Kasumi-1 (cell line): Measurements from ENCODE around the gene GALNT4.

ENCODE experiments used
- DNase-seq, 2 experiments: peaks; one replicate each; lab custom pipeline; 2025; lab: John Stamatoyannopoulos, UW

GALNT4 gene

DNA sequence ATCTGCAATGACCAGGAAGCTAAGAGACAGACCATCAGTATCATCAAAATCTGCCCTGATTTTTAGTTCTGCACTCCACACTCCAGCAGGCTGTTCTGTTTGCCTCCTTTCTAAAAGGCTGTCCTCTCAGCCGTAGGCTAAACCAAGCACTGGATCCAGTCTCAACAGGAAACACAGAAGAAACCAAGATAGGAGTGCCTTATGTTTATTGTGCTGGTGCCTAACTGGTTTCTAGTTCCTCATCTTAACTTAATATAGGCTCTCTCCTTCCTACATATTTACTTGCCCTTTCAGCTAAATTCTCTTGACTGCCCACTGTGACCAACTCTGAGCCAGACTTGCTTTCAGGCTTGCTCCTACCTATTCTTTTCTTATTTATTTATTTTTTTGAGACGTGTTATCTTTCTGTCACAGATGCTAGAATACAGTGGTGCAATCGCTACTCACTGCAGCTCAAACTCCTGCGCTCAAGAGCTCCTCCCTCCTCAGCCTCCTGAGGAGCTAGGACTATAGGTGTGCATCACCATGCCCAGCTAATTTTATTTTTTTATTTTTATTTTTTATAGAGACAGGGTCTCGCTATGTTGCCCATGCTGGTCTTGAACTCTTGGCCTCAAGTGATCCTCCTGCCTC, 30.8 kb downstream of the GALNT4 start:
- peak; percentile 45 to 58 for DNase-seq

DNA sequence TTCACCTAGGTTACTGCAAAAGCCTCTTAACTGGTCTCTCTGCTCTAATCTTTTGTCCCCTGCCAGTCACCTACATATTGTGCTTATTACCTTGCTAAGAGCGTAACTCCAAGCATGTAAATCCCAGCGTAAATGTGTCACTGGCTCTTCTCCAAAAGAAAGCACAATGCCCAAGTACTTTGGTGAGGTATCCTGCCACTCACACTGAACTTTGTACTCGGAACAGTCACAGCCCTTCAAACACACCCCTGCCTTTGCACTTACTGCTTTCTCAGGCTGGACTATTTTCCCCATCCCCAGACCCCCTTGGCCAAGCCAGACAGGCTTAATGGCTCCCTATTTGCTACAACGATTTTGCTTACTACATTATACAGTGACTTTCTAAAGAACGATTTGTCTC, 31.7 kb downstream of the GALNT4 start:
- no peak for DNase-seq

DNA sequence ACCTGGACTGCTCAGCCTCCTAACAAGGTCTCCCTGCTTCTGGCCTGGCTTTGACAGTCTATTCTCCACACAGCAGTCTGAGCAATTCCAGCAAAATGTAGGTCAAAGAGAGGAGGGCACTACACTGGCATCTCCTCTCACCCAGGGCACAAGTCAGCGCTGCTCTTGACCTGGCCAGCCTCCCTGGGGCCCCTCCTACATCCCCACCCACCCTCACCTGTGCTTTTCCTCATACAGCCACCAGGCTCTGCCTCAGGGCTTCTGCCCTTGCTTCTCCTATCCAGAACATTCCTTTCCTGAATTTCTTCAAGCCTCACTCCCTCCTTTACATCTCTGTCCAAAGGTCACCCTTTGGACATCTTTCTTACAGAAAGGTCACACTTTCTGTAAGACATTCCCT, 33.7 kb downstream of the GALNT4 start:
- no peak for DNase-seq

DNA sequence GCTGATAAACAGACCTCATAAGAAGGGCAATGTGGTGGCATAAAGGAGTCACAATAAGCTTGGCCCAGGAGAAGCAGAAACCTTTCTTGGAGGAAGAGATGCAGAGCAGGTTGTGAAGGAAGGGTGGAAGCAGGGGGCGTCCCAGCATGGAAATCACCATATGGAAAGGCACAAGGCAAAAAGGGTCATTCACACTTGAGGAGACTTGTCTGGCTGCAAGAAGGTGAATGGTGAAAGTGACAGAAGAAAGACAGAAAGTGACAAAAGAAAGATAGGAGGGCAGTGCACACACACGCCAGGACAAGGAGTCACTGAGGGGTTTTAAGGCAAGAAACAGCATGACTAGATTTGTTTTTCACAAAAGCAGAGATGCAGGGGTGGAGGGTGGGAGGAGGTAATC, 38.3 kb downstream of the GALNT4 start:
- no peak for DNase-seq

- no peak for DNase-seq
Measured at GRCh38 chr12:89484470-89484869, 40.1 kb downstream of the GALNT4 start.

DNA sequence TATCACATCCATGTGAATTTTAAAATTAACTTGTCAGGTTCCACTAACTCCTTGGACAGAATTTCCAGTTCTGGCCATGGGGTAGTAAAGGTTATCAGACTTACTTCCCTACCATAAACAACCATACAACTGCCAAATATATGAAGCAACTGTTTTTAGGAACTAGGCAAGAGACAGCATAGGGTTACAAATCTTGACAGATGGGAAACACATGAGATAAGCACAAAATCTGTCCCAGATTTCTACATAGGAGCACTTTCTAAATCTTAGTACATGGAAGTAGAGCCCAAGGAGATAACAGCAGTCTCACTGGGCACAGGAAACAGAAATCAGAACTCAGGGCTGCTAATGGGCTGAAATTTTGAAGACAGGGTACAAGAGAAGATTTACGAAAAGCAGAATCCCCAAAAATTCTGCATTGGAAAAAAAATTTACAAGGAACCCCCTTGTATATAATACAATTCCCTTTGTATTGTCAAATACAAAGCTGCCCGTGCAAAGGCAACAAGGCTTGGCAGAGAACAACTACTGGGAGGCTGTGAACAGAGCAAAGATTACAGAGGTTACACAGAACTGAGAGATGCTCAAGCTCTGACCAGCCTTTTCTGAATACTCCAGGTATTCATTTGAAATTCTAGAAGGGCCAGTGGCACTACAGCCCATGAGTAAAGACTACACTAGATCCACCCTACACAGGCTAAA, 43.2 kb downstream of the GALNT4 start:
- no peak for DNase-seq

DNA sequence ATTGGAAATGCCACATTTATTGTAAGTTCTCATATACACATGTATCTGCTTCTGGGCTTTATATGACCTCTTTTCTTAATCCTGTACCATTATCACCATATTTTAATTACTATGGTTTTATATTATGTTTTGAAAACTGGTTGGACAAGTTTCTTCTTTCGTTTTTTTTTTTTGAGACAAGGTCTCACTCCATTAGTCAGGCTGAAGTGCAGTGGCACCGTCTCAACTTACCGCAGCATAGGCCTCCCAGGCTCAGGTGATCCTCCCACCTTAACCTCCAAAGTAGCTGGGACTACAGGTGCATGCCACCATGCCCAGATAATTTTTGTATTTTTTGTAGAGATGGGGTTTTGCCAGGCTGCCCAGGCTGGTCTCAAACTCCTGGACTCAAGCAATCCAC, 44.6 kb downstream of the GALNT4 start:
- no peak for DNase-seq

DNA sequence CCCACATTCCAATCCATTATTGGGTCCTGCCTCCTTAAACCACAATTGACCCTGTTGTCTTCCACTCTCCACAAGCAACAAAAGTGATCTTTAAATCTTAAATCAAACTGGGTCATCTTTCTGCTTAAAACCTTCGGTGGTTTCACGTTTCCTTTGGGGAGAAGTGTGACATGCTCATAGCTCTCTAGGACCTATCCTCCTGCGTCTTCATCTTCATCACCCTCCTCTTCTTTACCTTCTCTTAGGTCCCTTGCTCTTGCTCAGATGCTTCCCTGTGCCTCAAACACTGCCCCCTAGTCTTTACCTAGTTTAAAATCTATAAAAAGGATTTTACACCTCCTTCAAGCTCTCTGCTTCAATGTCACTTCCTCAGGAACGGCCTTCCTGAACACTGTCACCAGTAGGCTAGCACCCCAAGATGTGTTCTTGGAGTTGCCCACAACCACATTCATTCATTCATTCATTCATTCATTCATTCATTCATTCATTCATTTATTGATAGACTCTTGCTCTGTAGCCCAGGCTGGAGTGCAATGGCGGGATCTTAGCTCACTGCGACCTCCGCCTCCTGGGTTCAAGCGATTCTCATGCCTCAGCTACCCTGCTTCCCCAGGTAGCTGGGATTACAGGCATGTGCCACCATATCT, 46.8 kb downstream of the GALNT4 start:
- DNase-seq, result no peak

DNA sequence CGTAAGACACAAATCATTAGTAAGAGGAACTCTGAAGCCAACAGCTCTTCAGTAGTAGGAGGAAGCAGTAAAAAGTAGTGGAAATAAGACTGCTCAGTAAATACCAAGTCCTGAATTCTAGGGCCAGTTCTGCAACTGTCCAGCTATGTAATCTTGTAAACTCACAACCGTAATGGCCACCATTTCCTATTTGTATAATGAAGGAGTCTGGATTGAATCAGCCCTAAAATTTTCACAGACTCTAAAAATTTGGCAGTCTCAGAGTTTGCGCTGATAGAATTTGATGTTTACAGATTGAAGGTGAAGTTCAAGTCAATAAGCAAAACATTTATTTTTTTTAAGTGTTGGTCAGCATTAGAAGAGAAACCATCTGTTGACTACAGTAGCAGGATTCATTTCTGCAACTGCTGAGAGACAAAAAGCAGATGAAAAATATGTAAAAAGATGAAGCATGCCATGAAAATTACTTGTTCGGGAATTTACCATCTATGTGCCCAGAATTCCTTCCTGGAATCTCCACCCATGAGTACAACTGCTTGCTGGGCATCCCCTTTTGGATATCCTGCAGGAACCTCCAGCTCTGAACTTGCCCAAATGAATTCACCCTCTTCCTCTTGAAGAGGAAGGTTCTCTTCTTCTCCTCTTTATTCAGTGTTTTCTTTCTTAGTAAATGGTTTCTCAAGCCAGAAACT, 47.5 kb downstream of the GALNT4 start:
- DNase-seq, result no peak

DNA sequence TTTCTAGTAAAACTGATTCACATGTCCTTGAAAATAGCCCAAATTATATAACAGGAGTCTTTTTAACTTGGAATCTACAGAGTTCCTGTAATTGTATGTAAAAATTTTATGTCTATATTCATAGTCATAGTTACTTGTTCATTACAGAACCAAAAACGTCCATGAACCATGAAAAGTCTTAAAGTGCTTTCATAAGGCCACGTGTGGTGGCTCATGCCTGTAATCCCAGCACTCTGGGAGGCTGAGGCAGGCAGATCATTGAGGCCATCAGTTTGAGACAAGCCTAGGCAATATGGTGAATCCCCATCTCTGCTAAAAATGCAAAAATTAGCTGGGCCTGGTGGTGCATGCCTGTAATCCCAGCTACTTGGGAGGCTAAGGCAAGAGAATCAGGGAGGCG, 48.4 kb downstream of the GALNT4 start:
- no peak for DNase-seq

- no peak for DNase-seq
Measured at GRCh38 chr12:89475203-89475990, 49.2 kb downstream of the GALNT4 start.

DNA sequence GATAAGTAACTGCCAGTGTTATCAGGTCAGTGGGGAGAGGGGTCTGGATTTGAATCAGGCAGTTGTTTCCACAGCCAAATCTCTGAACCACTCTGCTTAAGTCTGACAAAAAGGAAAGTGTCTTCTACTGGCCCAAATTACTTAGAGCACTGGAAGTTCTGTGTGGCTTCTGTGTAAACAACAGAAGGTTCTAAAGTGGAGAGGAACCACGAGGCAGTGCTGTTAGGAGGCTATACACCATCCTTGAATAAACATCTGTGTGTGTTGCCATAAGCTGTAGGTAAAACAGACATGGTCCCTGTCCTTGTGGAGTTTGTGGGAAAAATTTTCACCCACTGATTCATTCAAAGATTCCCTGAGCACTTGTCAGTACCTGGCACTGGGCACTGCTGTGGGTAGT, 50.0 kb downstream of the GALNT4 start:
- DNase-seq, result no peak
